ENCODE data around the gene LRMDA. TPM values are rescaled to one million over a fixed set of nuclear protein-coding genes. Genes with fewer than 3 reads are reported as not detected.

Gene LRMDA
- total RNA-seq, 1 experiment from 2014 or later = 1.2 TPM

- BruUV-seq (replicated peaks) = no TSS peak
- ChIA-PET POLR2A (ENCODE audit: unreplicated experiment) (no interaction called here), CTCF (interaction anchor here (0.6 to 1.5 kb wide), 3 partner anchors 174 to 688 kb away, joined by 3 to 9 read pairs (median 4); no protein-coding TSS in a partner anchor)
- Histone ChIP-seq H3K4me2 (ENCODE audit: low read length) (peak overlapping the region; percentile 84), H3K9me2 (replicated peaks; ENCODE audit: low read length) (no peaks in the 10 kb centered on the region), H3K27me3 (ENCODE audit: low read length) (peaks cover 95% of the 10 kb centered on the region), H2AFZ (ENCODE audit: low read length) (peak overlapping the region; percentile 32; the same call in 1 of the 2 replicates), H3K9me3 (ENCODE audit: low read length) (no peaks in the 10 kb centered on the region), H3F3A (ENCODE audit: low read length, unreplicated experiment) (no peaks in the 10 kb centered on the region), H3K36me3 (ENCODE audit: low read depth, low read length) (no peaks in the 10 kb centered on the region), H3K4me3 (ENCODE audit: low read length) (peak overlapping the region; percentile 79), H3K9ac (ENCODE audit: low read length) (peak overlapping the region; percentile 80), H3K79me2 (ENCODE audit: low read length) (peaks cover 76% of the 10 kb centered on the region), H4K20me1 (ENCODE audit: low read length) (peaks cover 22% of the 10 kb centered on the region), H3K4me1 (ENCODE audit: insufficient read depth, low read length) (peaks cover 6% of the 10 kb centered on the region; the same call in 1 of the 2 replicates), H3K27ac (ENCODE audit: low read length) (peak overlapping the region; percentile 81)
- DNase-seq = peak; percentile 95
- peak; percentile 63 for TF ChIP-seq CTCF (conservative IDR thresholded peaks at IDR 0.05; ENCODE audit: low read depth, low read length)
- no peak for TF ChIP-seq EZH2 (IDR thresholded peaks at IDR 0.05; ENCODE audit: low read length, unreplicated experiment)
- intact Hi-C loops (cut with micrococcal nuclease) = loop anchor here (2.0 to 10.0 kb wide), 8 partner anchors 212 to 1713 kb away; partner anchors contain the start of gene KAT6B
- peak; percentile 3 for ATAC-seq
These were observed 31.8 kb upstream of the LRMDA start for GRCh38 chr10:75399461-75400162.

- H3K27ac ChIP-seq (ENCODE audit: low read length) = peak overlapping the region; percentile 81
- peaks cover 95% of the 10 kb centered on the region for H3K27me3 ChIP-seq (ENCODE audit: low read length)
- TF ChIP-seq EZH2 (IDR thresholded peaks at IDR 0.05; ENCODE audit: low read length, unreplicated experiment) = peak; percentile 86
- peak; percentile 32; the same call in 1 of the 2 replicates for TF ChIP-seq EZH2phosphoT487 (IDR thresholded peaks at IDR 0.05; ENCODE audit: borderline replicate concordance, low read length)
- TF ChIP-seq CTCF (conservative IDR thresholded peaks at IDR 0.05; ENCODE audit: low read depth, low read length) = peak; percentile 14; the same call in 1 of the 2 replicates
- no peaks in the 10 kb centered on the region for H3F3A ChIP-seq (ENCODE audit: low read length, unreplicated experiment)
- no peaks in the 10 kb centered on the region for H3K9me2 ChIP-seq (replicated peaks; ENCODE audit: low read length)
- no peaks in the 10 kb centered on the region for H3K9me3 ChIP-seq (ENCODE audit: low read length)
- CTCF ChIA-PET = interaction anchor here (0.6 to 1.5 kb wide), 2 partner anchors 636 to 687 kb away, joined by 4 to 9 read pairs; no protein-coding TSS in a partner anchor
- no peak for DNase-seq
- H3K9ac ChIP-seq (ENCODE audit: low read length) = peak overlapping the region; percentile 80
- POLR2A ChIA-PET (ENCODE audit: unreplicated experiment) = no interaction called here
- peak overlapping the region; percentile 89; the same call in 1 of the 2 replicates for H2AFZ ChIP-seq (ENCODE audit: low read length)
- peak overlapping the region; percentile 84 for H3K4me2 ChIP-seq (ENCODE audit: low read length)
- ATAC-seq = no peak
- peaks cover 83% of the 10 kb centered on the region for H3K79me2 ChIP-seq (ENCODE audit: low read length)
- BruUV-seq (replicated peaks) = no TSS peak
- intact Hi-C loops (cut with micrococcal nuclease) = loop anchor here (2.0 to 10.0 kb wide), 7 partner anchors 575 to 1712 kb away; partner anchors contain the start of gene KAT6B
- H3K4me1 ChIP-seq (ENCODE audit: insufficient read depth, low read length) = peaks cover 3% of the 10 kb centered on the region; the same call in 1 of the 2 replicates
- no peaks in the 10 kb centered on the region for H3K36me3 ChIP-seq (ENCODE audit: low read depth, low read length)
- peak overlapping the region; percentile 79 for H3K4me3 ChIP-seq (ENCODE audit: low read length)
- peaks cover 22% of the 10 kb centered on the region for H4K20me1 ChIP-seq (ENCODE audit: low read length)
These were observed 31.2 kb upstream of the LRMDA start for GRCh38 chr10:75400163-75400770.
